ENCODE measurements around the gene POU3F2.

GRCh38 chr6:98836025-98836961, 1.9 kb downstream of the POU3F2 start:
- no peak for TF ChIP-seq CTCF (IDR thresholded peaks at IDR 0.05)
- TF ChIP-seq POLR2A (IDR thresholded peaks at IDR 0.05): no peak

All from adrenal gland (tissue), 5 donors.